Activated CD4-positive, alpha-beta T cell treated with anti-CD3 and anti-CD28 coated beads, Interleukin-2, amount 50 U/mL, for 1 hour (primary cell): Measurements from ENCODE around the gene ADCY5.
"Not testable (repeated sequence)": the region's sequence is repeated elsewhere in the genome, so short reads cannot be mapped to it uniquely, and the experiment has no call there.

Experiments
- DNase-seq: peaks from one replicate; pipeline ENCODE4 v3.0.0-alpha.2; 2020

The ADCY5 gene

DNA sequence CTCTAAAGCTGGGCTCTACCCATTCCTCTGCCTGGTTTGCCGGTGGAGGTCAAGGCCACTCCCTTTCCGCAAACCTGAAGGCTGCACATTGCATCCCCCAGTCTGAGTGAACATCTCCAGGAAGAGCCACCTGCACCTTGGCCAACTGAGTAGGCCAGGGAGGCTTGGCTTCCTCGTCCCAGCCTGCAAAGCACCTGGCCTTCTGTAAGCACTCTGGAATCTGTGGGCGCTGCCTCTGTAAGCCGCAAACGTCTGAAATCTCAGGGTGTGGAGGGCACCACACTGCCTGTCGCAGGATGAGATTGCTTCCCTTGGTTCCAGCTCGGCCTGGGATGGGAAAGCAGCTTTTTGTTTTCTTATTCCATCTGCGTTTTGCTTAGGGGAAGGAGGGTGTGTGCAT, 165.8 kb downstream of the ADCY5 start:
- DNase-seq: no peak

GRCh38 chr3:123282461-123282860, 166.4 kb downstream of the ADCY5 start:
- no peak for DNase-seq

- no peak for DNase-seq
Measured at GRCh38 chr3:123281929-123282328, 167.0 kb downstream of the ADCY5 start.

DNA sequence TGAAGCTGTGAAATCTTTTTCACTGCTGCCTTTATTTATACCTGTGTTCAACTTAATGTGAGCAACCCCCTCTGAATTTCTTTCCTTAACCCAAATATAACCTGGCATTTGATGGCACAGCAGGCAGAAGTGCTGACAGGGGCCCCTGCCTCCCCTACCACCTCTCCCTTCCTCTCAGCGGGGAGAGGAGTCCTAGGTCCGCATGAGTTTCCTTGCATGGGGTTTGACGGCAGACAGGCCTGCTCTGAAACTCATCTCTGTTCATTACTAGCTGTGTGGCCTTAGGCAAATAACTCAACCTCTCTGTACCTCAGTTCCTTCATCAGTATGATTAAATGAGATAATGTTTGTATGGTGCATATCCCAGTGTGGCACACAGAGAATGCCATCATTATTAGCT, 167.5 kb downstream of the ADCY5 start:
- no peak for DNase-seq

DNA sequence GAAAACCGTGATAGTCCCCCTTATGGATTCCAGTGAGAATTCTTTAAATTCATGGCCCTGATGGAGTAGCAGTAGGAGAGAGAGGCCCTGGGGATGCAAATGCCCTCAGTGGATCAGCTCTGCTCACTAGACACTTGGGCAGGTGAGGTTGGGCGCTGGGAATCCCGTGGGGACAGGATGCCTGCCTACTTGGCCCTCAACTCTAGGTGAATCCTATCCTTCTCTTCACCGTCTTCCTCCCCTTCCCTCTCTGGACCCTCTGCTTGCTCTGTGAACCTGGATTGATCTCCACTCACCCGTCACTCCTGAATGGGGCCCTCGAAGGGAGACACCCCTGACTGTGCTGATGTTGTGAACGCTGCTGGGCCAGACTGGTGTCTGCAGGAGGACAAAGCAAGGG, 169.8 kb downstream of the ADCY5 start:
- no peak for DNase-seq

DNA sequence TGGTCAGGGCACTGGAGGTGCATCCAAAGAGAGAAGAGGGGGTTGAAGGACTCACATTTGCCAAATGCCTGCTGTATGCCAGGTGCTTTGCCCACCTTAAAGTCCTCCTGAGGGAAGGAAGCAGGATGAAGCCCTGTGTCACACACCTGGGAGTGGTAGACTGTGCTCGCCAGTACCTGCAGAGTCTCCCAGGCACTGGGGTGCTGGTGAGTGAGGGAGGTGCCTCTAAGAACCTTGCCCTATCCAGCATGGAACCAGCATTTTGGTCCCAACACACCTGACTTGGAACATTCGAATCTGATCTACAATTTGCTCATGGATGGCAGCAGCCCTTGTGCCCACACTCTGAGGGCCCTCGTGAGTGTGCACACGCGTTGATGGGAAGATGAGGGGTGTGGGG, 170.4 kb downstream of the ADCY5 start:
- no peak for DNase-seq

GRCh38 chr3:123277106-123277505, 171.8 kb downstream of the ADCY5 start:
- DNase-seq: no peak

- DNase-seq: no peak
Measured at GRCh38 chr3:123276346-123277006, 172.4 kb downstream of the ADCY5 start.

GRCh38 chr3:123275691-123276090, 173.2 kb downstream of the ADCY5 start:
- DNase-seq: no peak

GRCh38 chr3:123272547-123272946, 176.3 kb downstream of the ADCY5 start:
- DNase-seq: no peak

GRCh38 chr3:123271466-123272159, 177.3 kb downstream of the ADCY5 start:
- DNase-seq: no peak

GRCh38 chr3:123270818-123271217, 178.1 kb downstream of the ADCY5 start:
- DNase-seq: no peak

DNA sequence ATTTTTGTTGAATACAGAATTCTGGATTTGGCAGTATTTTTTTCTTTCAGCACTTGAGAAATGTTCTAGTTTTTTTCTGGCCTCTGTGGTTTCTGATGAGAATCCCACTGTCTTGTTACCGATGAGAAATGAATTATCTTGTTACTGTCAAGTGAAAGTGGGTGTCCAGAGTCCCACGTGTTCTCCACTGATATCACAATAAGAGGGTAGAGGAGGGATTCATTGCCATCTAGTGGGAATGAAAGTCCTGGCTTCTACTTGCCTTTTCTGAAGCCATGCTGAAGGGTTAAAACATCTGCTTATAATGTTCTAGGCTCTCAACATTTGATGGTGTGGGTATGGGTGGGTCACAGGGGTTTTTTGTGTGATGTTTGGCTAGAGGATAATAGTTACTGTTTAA, 181.1 kb downstream of the ADCY5 start:
- no peak for DNase-seq

DNA sequence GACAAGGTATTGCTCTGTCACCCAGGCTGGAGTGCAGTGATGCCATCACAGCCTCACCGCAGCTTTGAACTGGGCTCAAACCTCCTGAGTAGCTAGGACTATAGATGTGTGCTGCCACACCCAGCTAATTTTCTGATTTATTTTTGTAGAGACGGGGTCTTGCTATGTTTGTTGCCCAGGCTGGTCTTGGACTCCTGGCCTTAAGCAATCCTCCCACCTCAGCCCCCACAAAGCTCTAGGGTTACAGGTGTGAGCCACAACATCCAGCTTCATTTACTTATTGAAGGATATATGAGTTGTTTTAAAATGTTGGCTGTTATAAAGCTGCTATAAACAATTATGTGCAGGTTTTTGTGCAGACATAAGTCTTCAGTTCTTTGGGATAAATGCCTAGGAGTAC, 184.9 kb downstream of the ADCY5 start:
- no peak for DNase-seq

DNA sequence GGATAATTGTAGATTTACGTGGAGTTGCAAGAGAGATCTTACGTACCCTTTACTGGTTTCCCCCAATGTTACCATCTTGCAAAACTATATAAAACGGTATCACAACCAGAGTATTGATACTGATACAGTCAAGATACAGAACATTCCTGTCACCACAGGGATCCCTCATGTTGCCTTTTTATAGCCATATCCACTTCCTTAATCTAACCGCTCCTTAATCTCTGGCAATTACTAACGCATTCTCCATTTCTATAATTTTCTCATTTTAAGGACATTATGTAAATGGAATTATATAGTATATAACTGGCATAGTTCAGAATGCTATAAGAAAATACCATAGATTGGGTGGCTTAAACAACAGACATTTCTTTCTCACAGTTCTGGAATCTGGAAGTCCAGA, 186.0 kb downstream of the ADCY5 start:
- no peak for DNase-seq

DNA sequence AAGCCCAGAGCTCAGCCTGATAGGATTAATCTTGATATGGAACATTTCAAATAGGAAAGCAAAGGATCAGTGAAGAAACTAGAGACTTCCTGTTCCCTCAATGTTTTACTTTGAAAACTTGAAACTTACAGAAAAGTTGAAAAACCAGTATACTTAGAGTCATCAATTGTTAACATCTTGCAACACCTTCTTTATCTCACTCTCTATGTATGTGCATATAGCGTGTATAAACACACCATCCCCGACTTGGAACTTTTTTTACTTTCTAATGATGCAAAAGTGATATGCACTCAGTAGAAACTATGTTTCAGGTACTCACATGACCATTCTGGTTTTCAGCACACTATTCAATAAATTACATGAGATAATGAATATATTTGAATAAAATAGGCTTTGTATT, 186.7 kb downstream of the ADCY5 start:
- no peak for DNase-seq

GRCh38 chr3:123261666-123262065, 187.2 kb downstream of the ADCY5 start:
- DNase-seq: no peak

DNA sequence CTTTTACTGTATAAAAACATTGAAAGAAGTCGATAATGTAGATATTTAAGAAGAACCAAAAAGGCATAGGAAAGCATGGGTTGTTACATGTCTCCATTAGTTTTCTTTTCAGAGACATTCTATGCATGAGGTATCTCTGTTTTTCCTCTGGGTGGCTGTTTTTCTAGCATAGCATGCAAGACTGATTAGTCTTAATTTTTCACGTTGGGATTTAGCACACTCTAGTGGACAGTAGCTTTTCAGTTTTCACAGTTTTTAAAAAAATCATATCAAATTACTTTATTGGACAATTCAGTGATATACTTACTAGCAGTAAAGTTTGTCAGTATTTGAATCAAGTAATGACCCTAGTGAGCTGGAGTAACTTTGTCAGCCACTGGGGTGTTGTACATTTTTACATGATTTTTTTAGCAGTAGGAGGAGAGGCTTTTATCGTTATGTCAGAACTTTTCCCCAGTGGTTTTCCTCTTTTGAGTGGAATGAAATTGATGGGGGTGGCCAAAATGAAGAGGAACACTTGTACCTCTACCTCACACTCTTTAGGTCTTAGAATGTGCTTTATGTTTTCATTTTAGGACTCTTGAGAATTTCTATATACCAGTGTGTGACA, 190.0 kb downstream of the ADCY5 start:
- DNase-seq: no peak

DNA sequence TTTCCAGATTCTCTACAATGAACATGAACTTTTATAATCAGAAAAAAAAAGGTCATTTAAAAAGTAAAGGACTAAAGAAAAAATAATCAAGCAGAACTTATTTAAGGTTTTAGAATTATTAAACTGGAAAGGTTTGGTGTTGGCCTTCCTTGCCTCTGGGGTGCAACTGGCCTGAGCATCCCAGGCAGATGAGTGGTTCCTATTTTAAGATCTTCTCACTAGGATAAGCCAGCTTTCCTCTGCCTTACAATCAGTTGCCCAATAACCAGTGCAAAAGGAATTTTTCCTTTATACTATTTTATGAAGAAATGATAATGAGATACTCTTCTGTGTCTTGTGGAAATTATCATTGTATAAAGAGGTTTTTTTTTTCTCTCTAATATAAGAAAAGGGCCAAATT, 190.5 kb downstream of the ADCY5 start:
- no peak for DNase-seq

DNA sequence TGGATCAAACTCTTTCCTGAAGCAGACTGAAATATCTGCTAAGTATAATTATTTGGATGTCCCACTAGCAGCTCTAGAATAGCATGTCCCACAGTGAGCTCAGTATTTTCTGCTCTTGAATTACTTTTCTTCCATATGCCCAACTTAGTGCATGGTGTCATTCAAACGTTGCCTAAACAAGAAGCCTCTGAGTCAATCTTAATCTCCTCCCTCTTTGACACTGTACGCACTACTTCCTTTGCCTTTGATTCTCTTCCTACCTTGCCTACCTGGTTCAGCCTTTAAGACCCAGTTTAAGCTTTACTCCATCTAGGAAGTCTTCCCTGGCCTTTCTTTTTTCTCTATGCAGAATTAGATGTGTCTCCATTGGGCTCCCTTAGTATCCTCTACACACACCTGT, 192.6 kb downstream of the ADCY5 start:
- DNase-seq: no peak

DNA sequence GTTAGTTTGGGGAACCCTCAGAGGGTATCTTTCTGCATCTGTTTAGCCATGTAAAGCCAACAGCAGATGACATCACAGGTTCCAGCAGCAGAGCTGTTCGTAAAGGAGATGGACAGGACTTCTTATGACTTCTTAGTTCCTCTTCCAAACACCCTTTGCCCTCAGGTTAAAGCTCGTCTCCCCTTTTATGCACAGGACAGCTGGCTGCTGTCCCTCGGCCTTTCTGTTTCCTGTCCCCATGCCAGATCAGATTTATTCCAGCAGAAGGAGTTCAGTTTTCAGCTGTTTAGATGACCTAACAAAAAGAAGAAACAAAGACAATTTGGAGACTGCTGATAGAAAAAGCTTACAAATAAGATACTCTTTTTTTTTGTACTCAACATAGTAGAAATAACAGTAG, 202.0 kb downstream of the ADCY5 start:
- no peak for DNase-seq

GRCh38 chr3:123244128-123244527, 204.8 kb downstream of the ADCY5 start:
- DNase-seq: peak; percentile 20

DNA sequence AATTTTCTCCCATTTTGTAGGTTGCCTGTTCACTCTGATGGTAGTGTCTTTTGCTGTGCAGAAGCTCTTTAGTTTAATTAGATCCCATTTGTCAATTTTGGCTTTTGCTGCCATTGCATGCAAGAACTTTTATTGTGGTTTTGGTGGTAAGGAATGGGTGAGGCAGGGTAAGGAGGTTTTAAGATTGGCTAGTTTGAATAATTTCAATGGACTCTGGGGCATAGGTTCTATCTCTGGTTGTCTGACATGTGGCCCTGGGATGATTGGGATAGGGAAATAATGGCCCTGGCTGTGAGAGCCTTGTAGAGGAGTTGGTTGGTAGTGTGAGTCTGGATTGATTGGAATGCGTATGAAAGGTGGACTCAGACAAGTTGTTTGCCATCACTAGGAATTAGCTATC, 209.1 kb downstream of the ADCY5 start:
- DNase-seq: no peak

DNA sequence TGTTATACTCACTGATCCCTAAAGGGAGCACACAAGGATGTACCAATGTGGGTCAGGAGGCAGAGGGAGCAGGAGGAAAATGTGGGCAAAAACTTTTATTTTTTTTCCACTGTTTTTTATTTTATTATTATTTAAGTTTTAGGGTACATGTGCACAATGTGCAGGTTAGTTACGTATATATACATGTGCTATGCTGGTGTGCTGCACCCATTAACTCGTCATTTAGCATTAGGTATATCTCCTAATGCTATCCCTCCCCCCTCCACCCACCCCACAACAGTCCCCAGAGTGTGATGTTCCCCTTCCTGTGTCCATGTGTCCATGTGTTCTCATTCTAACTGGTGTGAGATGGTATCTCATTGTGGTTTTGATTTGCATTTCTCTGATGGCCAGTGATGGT, 209.7 kb downstream of the ADCY5 start:
- DNase-seq: not testable (repeated sequence)

- DNase-seq: no peak
Measured at GRCh38 chr3:123236902-123237301, 212.0 kb downstream of the ADCY5 start.
